Stimulated activated naive CD4-positive, alpha-beta T cell treated with Interleukin-2 at 50 U/mL for 16 hours (primary cell): ENCODE results near the gene BCKDHB.
"Not testable (repeated sequence)": the region's sequence is repeated elsewhere in the genome, so short reads cannot be mapped to it uniquely, and the experiment has no call there.

Experiments used
- DNase-seq: peaks from one replicate; lab custom pipeline; 2025; lab: John Stamatoyannopoulos, UW

BCKDHB gene

DNA sequence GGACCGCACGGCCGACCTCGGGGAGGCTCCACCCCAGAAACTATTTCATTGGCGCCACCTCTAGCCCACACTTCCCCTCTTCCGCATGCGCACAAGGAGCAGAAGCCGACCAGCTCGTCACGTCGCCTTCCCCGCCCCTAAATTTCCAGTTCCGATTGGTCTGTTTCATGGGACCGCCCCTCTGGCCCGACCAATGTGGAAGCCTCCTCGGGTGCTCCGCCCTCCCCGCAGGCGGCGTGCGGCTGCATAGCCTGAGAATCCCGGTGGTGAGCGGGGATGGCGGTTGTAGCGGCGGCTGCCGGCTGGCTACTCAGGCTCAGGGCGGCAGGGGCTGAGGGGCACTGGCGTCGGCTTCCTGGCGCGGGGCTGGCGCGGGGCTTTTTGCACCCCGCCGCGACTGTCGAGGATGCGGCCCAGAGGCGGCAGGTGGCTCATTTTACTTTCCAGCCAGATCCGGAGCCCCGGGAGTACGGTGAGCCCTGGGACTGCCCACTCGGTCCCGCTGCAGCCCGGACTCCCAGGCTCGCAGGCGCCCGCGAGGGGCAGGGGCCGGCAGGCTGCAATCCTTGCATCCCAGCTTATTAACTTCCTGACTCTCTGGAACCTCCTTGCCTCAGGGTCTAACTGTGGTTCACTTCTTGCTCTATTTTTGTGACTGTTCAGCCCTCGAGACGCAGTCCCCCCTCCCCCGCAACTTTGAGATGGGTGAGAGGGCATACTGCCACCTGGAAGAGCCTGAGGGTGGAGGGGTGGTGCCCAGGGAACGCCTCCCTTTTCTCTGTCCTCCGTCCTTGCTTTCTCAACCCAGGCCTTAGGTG lies at the start of gene BCKDHB:
Gene BCKDHB (plus strand): TSS at position 254 of the 818 bp plus-strand sequence. CDS start 23 bp downstream, at position 277.
- peak; percentile 98 for DNase-seq

- DNase-seq, result no peak
These were observed 45.7 kb upstream of the BCKDHB start for GRCh38 chr6:80060774-80061173.

DNA sequence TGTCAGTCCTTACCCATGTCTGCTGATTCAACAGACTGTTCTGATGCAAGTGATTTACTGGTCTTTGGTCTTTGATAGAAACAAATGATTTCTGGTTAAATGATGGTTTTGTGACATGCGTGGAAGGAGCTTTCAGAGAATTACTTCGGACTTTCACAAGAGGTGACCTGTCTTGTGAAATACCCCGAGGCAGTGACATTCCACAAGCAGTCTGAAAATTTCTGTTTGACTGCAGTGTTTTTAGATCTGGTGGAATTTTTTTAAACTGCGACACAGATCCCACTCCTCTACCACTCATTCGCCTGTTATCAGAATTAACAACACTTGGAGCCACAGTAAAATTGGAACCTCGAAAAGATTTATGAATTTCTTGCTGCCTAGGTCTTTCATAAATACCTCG lies 38.3 kb upstream of the BCKDHB start:
- not testable (repeated sequence) for DNase-seq

DNA sequence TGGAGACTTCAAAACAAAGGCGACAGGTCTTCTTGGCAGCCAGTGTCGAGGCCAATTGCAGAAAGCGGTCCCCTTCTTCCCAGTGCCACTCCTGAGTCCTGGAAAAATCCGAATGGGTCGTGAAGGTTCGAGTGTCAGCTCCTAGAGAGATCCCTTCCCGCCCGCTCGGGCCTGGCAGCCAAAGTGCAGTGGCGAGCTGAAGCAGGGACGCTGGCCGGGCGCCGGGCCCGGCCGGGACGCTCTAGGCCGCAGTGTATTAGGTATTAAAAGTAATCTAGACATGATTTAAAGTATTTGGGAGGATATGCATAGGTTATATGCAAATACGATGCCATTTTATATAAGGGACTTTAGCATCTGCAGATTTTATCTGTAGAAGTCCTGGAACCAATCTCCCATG lies 36.0 kb upstream of the BCKDHB start:
- not testable (repeated sequence) for DNase-seq

GRCh38 chr6:80077067-80077466 lies 29.4 kb upstream of the BCKDHB start:
- DNase-seq, result no peak

- no peak for DNase-seq
These were observed 17.8 kb upstream of the BCKDHB start for GRCh38 chr6:80088637-80089036.

GRCh38 chr6:80091506-80091905 lies 15.0 kb upstream of the BCKDHB start:
- no peak for DNase-seq

DNA sequence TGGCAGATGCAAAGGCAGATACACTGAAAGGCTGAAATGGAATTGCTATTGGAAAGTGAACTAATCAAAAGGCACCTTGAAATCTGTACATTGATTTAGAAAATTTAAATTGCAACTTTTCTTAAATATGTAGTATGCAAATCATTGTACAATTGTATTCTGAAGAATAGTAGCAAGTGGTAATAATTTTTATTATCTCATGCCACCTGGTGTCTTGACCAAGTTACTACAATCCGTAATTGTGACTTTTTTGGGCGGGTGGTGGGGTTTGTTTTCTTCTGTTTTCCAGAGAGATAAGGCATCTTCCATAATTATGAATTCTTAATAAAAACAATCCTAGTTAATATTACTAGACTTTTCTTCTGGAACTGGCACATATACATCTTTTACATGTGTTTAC lies 12.5 kb upstream of the BCKDHB start:
- no peak for DNase-seq

- no peak for DNase-seq
These were observed 10.9 kb upstream of the BCKDHB start for GRCh38 chr6:80095600-80095999.

DNA sequence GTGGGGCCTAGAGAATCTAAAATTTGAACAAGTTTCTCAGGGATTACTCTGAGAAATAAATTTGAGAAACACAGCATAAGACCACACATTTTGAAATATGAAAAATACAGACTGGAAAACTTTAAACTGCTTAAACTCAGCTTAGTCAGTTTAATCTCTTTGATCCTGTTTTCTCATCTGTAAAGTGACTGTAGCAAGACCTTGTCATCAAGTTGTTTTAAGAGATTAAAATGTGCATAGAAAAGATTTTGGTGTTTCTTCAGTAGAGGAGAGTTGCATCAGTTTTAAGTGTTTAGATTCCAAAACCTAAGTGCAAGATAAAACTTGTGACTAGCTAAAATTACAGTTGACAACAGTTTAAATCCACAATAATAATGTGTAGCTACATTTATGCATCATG lies 8.1 kb upstream of the BCKDHB start:
- no peak for DNase-seq

- DNase-seq, result no peak
These were observed 2.0 kb upstream of the BCKDHB start for GRCh38 chr6:80104520-80104919.

- DNase-seq, result no peak
These were observed 476 bp upstream of the BCKDHB start for GRCh38 chr6:80105972-80106417.

DNA sequence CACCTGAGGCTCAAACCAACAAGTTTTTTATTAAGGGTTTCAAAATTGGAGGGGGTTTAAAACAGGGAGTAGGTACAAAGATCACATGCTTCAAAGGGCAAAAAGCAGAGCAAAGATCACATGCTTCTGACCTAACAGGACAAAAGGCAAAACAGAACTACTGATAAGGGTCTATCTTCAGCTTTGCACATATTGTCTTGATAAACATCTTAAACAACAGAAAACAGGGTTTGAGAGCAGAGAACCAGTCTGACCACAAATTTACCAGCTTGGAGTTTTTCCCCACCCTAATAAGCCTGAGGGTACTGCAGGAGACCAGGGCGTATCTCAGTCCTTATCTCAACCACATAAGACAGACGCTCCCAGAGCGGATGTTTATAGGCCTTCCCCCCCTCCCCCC lies 16.1 kb downstream of the BCKDHB start:
- not testable (repeated sequence) for DNase-seq

DNA sequence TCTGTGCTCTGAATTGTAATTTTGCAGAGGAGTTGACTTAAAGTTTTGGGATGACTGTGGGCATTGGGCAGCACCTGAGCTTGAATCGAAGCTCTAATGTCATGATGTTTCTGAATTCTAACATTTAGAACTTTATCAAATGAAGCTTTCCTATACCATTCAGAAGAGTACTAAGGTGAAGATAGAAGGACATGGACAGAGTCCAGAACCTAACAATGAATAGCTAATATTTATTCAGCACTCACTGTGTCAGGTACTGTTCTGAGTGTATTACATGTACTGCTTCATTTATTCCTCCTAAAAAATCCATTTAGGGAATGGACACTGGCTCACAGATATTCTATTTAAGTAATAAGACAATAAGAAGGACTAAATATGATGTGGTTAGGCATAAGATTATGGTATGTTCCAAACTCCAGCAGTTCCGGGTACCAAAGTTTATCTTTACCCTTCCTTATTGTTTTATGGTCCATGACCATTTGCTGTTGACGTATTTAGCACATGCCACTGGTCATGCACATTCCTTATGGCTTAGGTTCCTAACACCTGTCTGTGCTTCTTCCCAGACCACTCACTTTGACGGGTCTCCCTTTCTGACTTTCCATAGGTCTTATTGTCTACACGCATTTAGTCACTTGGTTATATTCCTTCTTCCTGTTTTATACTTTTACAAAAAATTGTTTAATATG lies 20.3 kb downstream of the BCKDHB start:
- no peak for DNase-seq

GRCh38 chr6:80129485-80129884 lies 23.0 kb downstream of the BCKDHB start:
- DNase-seq, result no peak

DNA sequence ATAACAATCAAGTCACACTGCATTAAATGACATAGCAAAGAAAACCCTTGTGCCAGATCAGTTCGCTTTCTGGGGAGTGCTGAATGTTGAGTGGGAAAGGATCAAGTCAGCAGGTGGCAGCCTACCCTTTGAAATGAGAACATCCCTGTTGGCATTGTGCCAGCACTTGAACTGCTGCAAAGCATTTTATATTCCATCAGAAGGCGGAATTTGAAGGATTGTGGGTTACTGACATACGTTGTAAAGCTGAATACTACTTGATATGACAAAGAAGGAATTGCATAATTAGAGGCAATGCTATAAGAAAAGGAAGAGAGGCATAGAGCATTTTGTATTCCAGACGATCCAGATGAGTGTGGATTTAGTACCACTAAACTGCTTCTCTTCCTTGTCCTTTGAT lies 26.5 kb downstream of the BCKDHB start:
- DNase-seq, result no peak

- no peak for DNase-seq
These were observed 27.6 kb downstream of the BCKDHB start for GRCh38 chr6:80134065-80134464.

GRCh38 chr6:80142586-80142985 lies 36.1 kb downstream of the BCKDHB start:
- no peak for DNase-seq

GRCh38 chr6:80143419-80143937 lies 37.0 kb downstream of the BCKDHB start:
- DNase-seq, result no peak

GRCh38 chr6:80144753-80145315 lies 38.4 kb downstream of the BCKDHB start:
- DNase-seq, result no peak

GRCh38 chr6:80145509-80145908 lies 39.0 kb downstream of the BCKDHB start:
- DNase-seq, result no peak

DNA sequence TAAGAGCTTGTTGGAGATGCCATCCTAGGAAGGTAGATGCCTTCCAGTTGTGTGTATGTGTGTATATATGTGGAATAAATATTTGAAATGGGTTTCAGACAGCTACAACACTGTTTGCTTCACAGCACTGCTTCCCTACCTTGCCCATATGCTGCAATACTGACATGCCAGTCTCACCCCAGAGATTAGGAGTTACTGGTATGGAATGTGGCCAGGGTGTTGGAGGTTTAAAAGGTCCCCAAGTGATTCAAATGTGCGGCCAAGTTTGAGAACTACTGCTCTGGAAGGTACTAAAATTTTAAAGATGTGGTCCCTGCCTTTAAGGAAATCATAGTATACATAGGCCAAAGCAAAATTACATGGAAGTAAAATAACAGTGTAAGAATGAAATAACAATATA lies 39.5 kb downstream of the BCKDHB start:
- DNase-seq, result no peak

- no peak for DNase-seq
These were observed 41.7 kb downstream of the BCKDHB start for GRCh38 chr6:80148220-80148619.
